ENCODE measurements around the gene RPH3AL.
"Not testable (repeated sequence)": the region's sequence is repeated elsewhere in the genome, so short reads cannot be mapped to it uniquely, and the experiment has no call there.

The RPH3AL gene

GRCh38 chr17:245020-245419, 107.6 kb downstream of the RPH3AL start:
- H3K4me1 ChIP-seq (ENCODE audit: control insufficient read depth in 2 of 2, insufficient read depth in 1 of 2, low read depth in 1 of 2, low read length in 2 of 2): peaks cover 0 to 1% of the 10 kb centered on the region in 2 donors
- no peak overlapping the region for H3K4me2 ChIP-seq (ENCODE audit: insufficient read depth, low read length, poor library complexity, severe bottlenecking)
- peaks cover 0 to 2% (median 0%) of the 10 kb centered on the region in 3 experiments for H3K27me3 ChIP-seq (ENCODE audit: control insufficient read depth in 3 of 3, insufficient read depth in 3 of 3, low read depth in 1 of 3, low read length in 3 of 3)
- H4K91ac ChIP-seq (ENCODE audit: low read depth, low read length, poor library complexity): no peak overlapping the region
- H2BK15ac ChIP-seq (ENCODE audit: low read length): no peak overlapping the region
- no peak overlapping the region for H3K27ac ChIP-seq (replicated peaks; ENCODE audit: low read length)
- no CpG with 5 or more reads among the region's 7 CpGs for WGBS, 2 donors (ENCODE audit: extremely low coverage in 2 of 2, insufficient read length in 2 of 2, insufficient replicate concordance in 1 of 2)
- H2BK12ac ChIP-seq (ENCODE audit: low read length): no peak overlapping the region
- H3K79me1 ChIP-seq (ENCODE audit: low read depth, low read length): no peaks in the 10 kb centered on the region
- H2AFZ ChIP-seq (ENCODE audit: low read length): no peak overlapping the region
- peak overlapping the region in 1 of 2 donors; percentile 48 for H3K4me3 ChIP-seq (ENCODE audit: low read length in 2 of 2)
- no peak overlapping the region for H2BK5ac ChIP-seq (ENCODE audit: low read length)
- peaks cover 0 to 6% of the 10 kb centered on the region in 2 donors for H3K36me3 ChIP-seq (replicated peaks in 1 of 2; ENCODE audit: control insufficient read depth in 2 of 2, insufficient read depth in 2 of 2, low read length in 2 of 2)
- no peak overlapping the region for H3K4ac ChIP-seq (ENCODE audit: low read length)
- no peak overlapping the region for H2BK120ac ChIP-seq (ENCODE audit: low read depth, low read length)
- no peak for DNase-seq (ENCODE audit: low spot score)
- peak overlapping the region; percentile 26 for H3K9ac ChIP-seq (ENCODE audit: low read depth, low read length, poor library complexity)
- no peak overlapping the region for H3K18ac ChIP-seq (ENCODE audit: low read length)
- peak overlapping the region; percentile 56 for H3K14ac ChIP-seq (ENCODE audit: low read length)
- H3K23ac ChIP-seq (ENCODE audit: low read depth, low read length, poor library complexity): peak overlapping the region; percentile 32
- peaks cover 0 to 6% of the 10 kb centered on the region in 2 donors for H3K9me3 ChIP-seq (replicated peaks in 1 of 2; ENCODE audit: control insufficient read depth in 2 of 2, insufficient read depth in 1 of 2, low read depth in 1 of 2, low read length in 2 of 2)
- H4K8ac ChIP-seq (ENCODE audit: low read depth, low read length): no peak overlapping the region
- H2AK5ac ChIP-seq (ENCODE audit: low read depth, low read length): no peak overlapping the region

GRCh38 chr17:243924-244323, 108.7 kb downstream of the RPH3AL start:
- H3K14ac ChIP-seq (ENCODE audit: low read length); H2AK5ac ChIP-seq (ENCODE audit: low read depth, low read length); H3K27ac ChIP-seq (replicated peaks; ENCODE audit: low read length): not testable (repeated sequence)

GRCh38 chr17:238964-239259, 113.7 kb downstream of the RPH3AL start:
- H2BK5ac ChIP-seq (ENCODE audit: low read length): no peak overlapping the region
- no peak for DNase-seq (ENCODE audit: low spot score)
- no peak overlapping the region for H3K4me2 ChIP-seq (ENCODE audit: insufficient read depth, low read length, poor library complexity, severe bottlenecking)
- no peak overlapping the region for H3K14ac ChIP-seq (ENCODE audit: low read length)
- no peaks in the 10 kb centered on the region for H3K9me3 ChIP-seq (replicated peaks in 1 of 2; ENCODE audit: control insufficient read depth in 2 of 2, insufficient read depth in 1 of 2, low read depth in 1 of 2, low read length in 2 of 2)
- H3K79me1 ChIP-seq (ENCODE audit: low read depth, low read length): no peaks in the 10 kb centered on the region
- no peak overlapping the region for H3K23ac ChIP-seq (ENCODE audit: low read depth, low read length, poor library complexity)
- H2BK15ac ChIP-seq (ENCODE audit: low read length): no peak overlapping the region
- H3K4me3 ChIP-seq (ENCODE audit: low read length in 2 of 2): no peak overlapping the region
- no CpG with 5 or more reads among the region's 4 CpGs for WGBS, 2 donors (ENCODE audit: extremely low coverage in 2 of 2, insufficient read length in 2 of 2, insufficient replicate concordance in 1 of 2)
- no peak overlapping the region for H4K91ac ChIP-seq (ENCODE audit: low read depth, low read length, poor library complexity)
- no peak overlapping the region for H2BK120ac ChIP-seq (ENCODE audit: low read depth, low read length)
- no peak overlapping the region for H3K18ac ChIP-seq (ENCODE audit: low read length)
- H3K4ac ChIP-seq (ENCODE audit: low read length): no peak overlapping the region
- no peaks in the 10 kb centered on the region for H3K36me3 ChIP-seq (replicated peaks in 1 of 2; ENCODE audit: control insufficient read depth in 2 of 2, insufficient read depth in 2 of 2, low read length in 2 of 2)
- no peak overlapping the region for H3K27ac ChIP-seq (replicated peaks; ENCODE audit: low read length)
- H2AFZ ChIP-seq (ENCODE audit: low read length): no peak overlapping the region
- H3K9ac ChIP-seq (ENCODE audit: low read depth, low read length, poor library complexity): no peak overlapping the region
- H3K4me1 ChIP-seq (ENCODE audit: control insufficient read depth in 2 of 2, insufficient read depth in 1 of 2, low read depth in 1 of 2, low read length in 2 of 2): peaks cover 8 to 10% of the 10 kb centered on the region in 2 donors
- no peak overlapping the region for H4K8ac ChIP-seq (ENCODE audit: low read depth, low read length)
- H2AK5ac ChIP-seq (ENCODE audit: low read depth, low read length): no peak overlapping the region
- H2BK12ac ChIP-seq (ENCODE audit: low read length): no peak overlapping the region
- no peaks in the 10 kb centered on the region for H3K27me3 ChIP-seq (ENCODE audit: control insufficient read depth in 3 of 3, insufficient read depth in 3 of 3, low read depth in 1 of 3, low read length in 3 of 3)

More at GRCh38 chr17:243924-244323, 108.7 kb downstream of the RPH3AL start:
- not testable (repeated sequence) for H3K23ac ChIP-seq (ENCODE audit: low read depth, low read length, poor library complexity); DNase-seq (ENCODE audit: low spot score); H3K4me1 ChIP-seq (ENCODE audit: control insufficient read depth in 2 of 2, insufficient read depth in 1 of 2, low read depth in 1 of 2, low read length in 2 of 2); H2BK120ac ChIP-seq (ENCODE audit: low read depth, low read length); H3K36me3 ChIP-seq (replicated peaks in 1 of 2; ENCODE audit: control insufficient read depth in 2 of 2, insufficient read depth in 2 of 2, low read length in 2 of 2); H3K79me1 ChIP-seq (ENCODE audit: low read depth, low read length); H3K27me3 ChIP-seq (ENCODE audit: control insufficient read depth in 3 of 3, insufficient read depth in 3 of 3, low read depth in 1 of 3, low read length in 3 of 3); H3K9ac ChIP-seq (ENCODE audit: low read depth, low read length, poor library complexity); H3K18ac ChIP-seq (ENCODE audit: low read length); H4K8ac ChIP-seq (ENCODE audit: low read depth, low read length); H2AFZ ChIP-seq (ENCODE audit: low read length); H3K9me3 ChIP-seq (replicated peaks in 1 of 2; ENCODE audit: control insufficient read depth in 2 of 2, insufficient read depth in 1 of 2, low read depth in 1 of 2, low read length in 2 of 2); H2BK5ac ChIP-seq (ENCODE audit: low read length); H3K4ac ChIP-seq (ENCODE audit: low read length); H2BK15ac ChIP-seq (ENCODE audit: low read length); H3K4me2 ChIP-seq (ENCODE audit: insufficient read depth, low read length, poor library complexity, severe bottlenecking); H3K4me3 ChIP-seq (ENCODE audit: low read length in 2 of 2); H4K91ac ChIP-seq (ENCODE audit: low read depth, low read length, poor library complexity); H2BK12ac ChIP-seq (ENCODE audit: low read length)

- Histone ChIP-seq H3K9ac (ENCODE audit: low read depth, low read length, poor library complexity) (no peak overlapping the region), H3K4me3 (ENCODE audit: low read length in 2 of 2) (no peak overlapping the region), H2AFZ (ENCODE audit: low read length) (no peak overlapping the region), H3K18ac (ENCODE audit: low read length) (peak overlapping the region; percentile 13), H3K14ac (ENCODE audit: low read length) (no peak overlapping the region), H3K23ac (ENCODE audit: low read depth, low read length, poor library complexity) (no peak overlapping the region), H3K4me1 (ENCODE audit: control insufficient read depth in 2 of 2, insufficient read depth in 1 of 2, low read depth in 1 of 2, low read length in 2 of 2) (peaks cover 8 to 11% of the 10 kb centered on the region in 2 donors), H3K4me2 (ENCODE audit: insufficient read depth, low read length, poor library complexity, severe bottlenecking) (no peak overlapping the region), H2BK12ac (ENCODE audit: low read length) (no peak overlapping the region), H4K8ac (ENCODE audit: low read depth, low read length) (no peak overlapping the region), H4K91ac (ENCODE audit: low read depth, low read length, poor library complexity) (no peak overlapping the region), H3K79me1 (ENCODE audit: low read depth, low read length) (no peaks in the 10 kb centered on the region), H2AK5ac (ENCODE audit: low read depth, low read length) (no peak overlapping the region), H3K4ac (ENCODE audit: low read length) (no peak overlapping the region), H3K36me3 (replicated peaks in 1 of 2; ENCODE audit: control insufficient read depth in 2 of 2, insufficient read depth in 2 of 2, low read length in 2 of 2) (no peaks in the 10 kb centered on the region), H2BK5ac (ENCODE audit: low read length) (no peak overlapping the region), H3K9me3 (replicated peaks in 1 of 2; ENCODE audit: control insufficient read depth in 2 of 2, insufficient read depth in 1 of 2, low read depth in 1 of 2, low read length in 2 of 2) (no peaks in the 10 kb centered on the region), H3K27ac (replicated peaks; ENCODE audit: low read length) (no peak overlapping the region), H2BK120ac (ENCODE audit: low read depth, low read length) (no peak overlapping the region), H3K27me3 (ENCODE audit: control insufficient read depth in 3 of 3, insufficient read depth in 3 of 3, low read depth in 1 of 3, low read length in 3 of 3) (no peaks in the 10 kb centered on the region), H2BK15ac (ENCODE audit: low read length) (no peak overlapping the region)
- DNase-seq (ENCODE audit: low spot score): no peak
- WGBS, 2 donors (ENCODE audit: extremely low coverage in 2 of 2, insufficient read length in 2 of 2, insufficient replicate concordance in 1 of 2): no CpG with 5 or more reads among the region's 23 CpGs
These were observed 114.3 kb downstream of the RPH3AL start for GRCh38 chr17:238071-238963.
